H9 (cell line): ENCODE results near the gene DUSP7. TPM values are rescaled to one million over a fixed set of nuclear protein-coding genes. Genes with fewer than 3 reads are reported as not detected.

Source experiments
- DNase-seq: peaks from one replicate; pipeline ENCODE4 v3.0.0-alpha.2; 2017
- H2AFZ ChIP-seq: one replicate; pipeline ENCODE4 v1.6.1; 2013; ENCODE audit warnings: mild to moderate bottlenecking, low read length, control low read depth, moderate library complexity
- H2AK5ac ChIP-seq: 2 replicates; pipeline ENCODE4 v1.6.1; 2013; ENCODE audit warnings: low read length, control low read depth, mixed read lengths; ENCODE audit not compliant: insufficient read length
- H2BK120ac ChIP-seq: one replicate; pipeline ENCODE4 v1.6.1; 2013; ENCODE audit warnings: low read depth, mild to moderate bottlenecking, low read length, control low read depth, inconsistent platforms; ENCODE audit not compliant: poor library complexity, severe bottlenecking
- H2BK12ac ChIP-seq: 2 replicates; pipeline ENCODE4 v1.6.1; 2013; ENCODE audit warnings: low read length, control low read depth, mixed read lengths, low read depth; ENCODE audit not compliant: insufficient read length
- H2BK15ac ChIP-seq: 2 replicates; pipeline ENCODE4 v1.6.1; 2013; ENCODE audit warnings: low read depth, low read length, control low read depth
- H2BK20ac ChIP-seq: one replicate; pipeline ENCODE4 v1.6.1; 2013; ENCODE audit warnings: low read depth, mild to moderate bottlenecking, low read length, control low read depth, inconsistent platforms; ENCODE audit not compliant: poor library complexity, severe bottlenecking
- H2BK5ac ChIP-seq: 2 replicates; pipeline ENCODE4 v1.6.1; 2013; ENCODE audit warnings: low read length, control low read depth, mixed read lengths; ENCODE audit not compliant: insufficient read length
- H3K14ac ChIP-seq: 2 replicates; pipeline ENCODE4 v1.6.1; 2013; ENCODE audit warnings: low read length, control low read depth; ENCODE audit not compliant: insufficient read depth
- H3K18ac ChIP-seq: 2 replicates; pipeline ENCODE4 v1.6.1; 2013; ENCODE audit warnings: low read depth, mild to moderate bottlenecking, mixed read lengths, low read length, control low read depth; ENCODE audit not compliant: insufficient read length
- H3K23ac ChIP-seq: 2 replicates; pipeline ENCODE4 v1.6.1; 2013; ENCODE audit warnings: low read length, control low read depth, mixed read lengths, low read depth; ENCODE audit not compliant: insufficient read length
- H3K23me2 ChIP-seq: 2 replicates; pipeline ENCODE4 v1.6.1; 2013; ENCODE audit warnings: low read depth, mild to moderate bottlenecking, mixed read lengths, low read length, control low read depth; ENCODE audit not compliant: insufficient read length, poor library complexity, severe bottlenecking
- H3K27ac ChIP-seq: 2 replicates; pipeline ENCODE4 v1.5.1; 2013; ENCODE audit warnings: low read length, control low read depth, mixed read lengths, low read depth; ENCODE audit not compliant: insufficient read length
- H3K27me3 ChIP-seq: 2 replicates; pipeline ENCODE4 v1.6.1; 2013; ENCODE audit warnings: low read length, control low read depth, inconsistent platforms; ENCODE audit not compliant: insufficient read depth
- H3K4ac ChIP-seq: 2 replicates; pipeline ENCODE4 v1.6.1; 2013; ENCODE audit warnings: low read depth, mild to moderate bottlenecking, control low read depth, inconsistent platforms, low read length, moderate library complexity
- H3K4me1 ChIP-seq: 2 replicates; pipeline ENCODE4 v1.6.1; 2013; ENCODE audit warnings: low read length, control low read depth, inconsistent platforms; ENCODE audit not compliant: insufficient read depth
- H3K4me2 ChIP-seq: 2 replicates; pipeline ENCODE4 v1.6.1; 2013; ENCODE audit warnings: low read length, control low read depth, mixed read lengths; ENCODE audit not compliant: insufficient read length, insufficient read depth
- H3K56ac ChIP-seq: 2 replicates; pipeline ENCODE4 v1.6.1; 2013; ENCODE audit warnings: low read depth, mild to moderate bottlenecking, mixed read lengths, low read length, control low read depth; ENCODE audit not compliant: insufficient read length
- H3K79me1 ChIP-seq: 2 replicates; pipeline ENCODE4 v1.6.1; 2013; ENCODE audit warnings: low read depth, mild to moderate bottlenecking, moderate library complexity, low read length, control low read depth, inconsistent platforms; ENCODE audit not compliant: insufficient read depth, poor library complexity, severe bottlenecking
- H3K79me2 ChIP-seq: 2 replicates; pipeline ENCODE4 v1.6.1; 2013; ENCODE audit warnings: low read length, control low read depth, inconsistent platforms; ENCODE audit not compliant: insufficient read depth
- H3K9ac ChIP-seq: 2 replicates; pipeline ENCODE4 v1.6.1; 2013; ENCODE audit warnings: low read length, control low read depth, mixed read lengths; ENCODE audit not compliant: insufficient read length; ENCODE audit errors: extremely low read depth
- H3K9me3 ChIP-seq: one replicate; pipeline ENCODE4 v1.6.1; 2013; ENCODE audit warnings: low read depth, low read length, inconsistent platforms; ENCODE audit not compliant: control insufficient read depth
- H3T11ph ChIP-seq: one replicate; pipeline ENCODE4 v1.6.1; 2013; ENCODE audit warnings: mild to moderate bottlenecking, low read length, control low read depth, inconsistent platforms
- H4K20me1 ChIP-seq: one replicate; pipeline ENCODE4 v1.6.1; 2013; ENCODE audit not compliant: control insufficient read depth, insufficient read length, insufficient read depth
- H4K5ac ChIP-seq: 2 replicates; pipeline ENCODE4 v1.6.1; 2013; ENCODE audit warnings: low read depth, mild to moderate bottlenecking, mixed read lengths, low read length, control low read depth; ENCODE audit not compliant: insufficient read length
- H4K8ac ChIP-seq: replicated peaks from 2 replicates; pipeline ENCODE4 v1.6.1; 2013; ENCODE audit warnings: low read length, control low read depth, mixed read lengths, low read depth; ENCODE audit not compliant: insufficient read length
- H4K91ac ChIP-seq: 2 replicates; pipeline ENCODE4 v1.6.1; 2013; ENCODE audit warnings: low read depth, mild to moderate bottlenecking, moderate library complexity, mixed read lengths, low read length, control low read depth; ENCODE audit not compliant: insufficient read length
- H3K27ac Mint-ChIP-seq, 3 experiments: 2 replicates in 2 of 3; 3 replicates in 1 of 3; pipeline ENCODE4 v1.8.0; 2020 to 2021; ENCODE audit warnings: mixed read lengths in 3 of 3, mild to moderate bottlenecking in 1 of 3, moderate library complexity in 1 of 3
- H3K27me3 Mint-ChIP-seq: 2 replicates; pipeline ENCODE4 v1.8.0; 2021; ENCODE audit warnings: low read depth, mild to moderate bottlenecking, moderate library complexity, mixed read lengths
- H3K36me3 Mint-ChIP-seq, 3 experiments: 2 replicates in 2 of 3; 3 replicates in 1 of 3; pipeline ENCODE4 v1.8.0; 2020 to 2021; ENCODE audit warnings: low read depth in 3 of 3, mixed read lengths in 3 of 3; ENCODE audit not compliant: insufficient read depth in 1 of 3
- H3K4me1 Mint-ChIP-seq, 2 experiments: 2 replicates each; pipeline ENCODE4 v1.8.0; 2020; ENCODE audit warnings: mixed read lengths in 2 of 2
- H3K4me3 Mint-ChIP-seq, 2 experiments: 2 replicates in 1 of 2; 3 replicates in 1 of 2; pipeline ENCODE4 v1.8.0; 2020 to 2021; ENCODE audit warnings: mild to moderate bottlenecking in 2 of 2, mixed read lengths in 2 of 2, moderate library complexity in 1 of 2
- H3K9me3 Mint-ChIP-seq, 2 experiments: 2 replicates in 1 of 2; 3 replicates in 1 of 2; pipeline ENCODE4 v1.8.0; 2020; ENCODE audit warnings: mild to moderate bottlenecking in 2 of 2, mixed read lengths in 2 of 2, moderate library complexity in 1 of 2
- CTCF ChIP-seq: fragments of 200-600 bp; sonication (generic); conservative IDR thresholded peaks from 3 replicates; pipeline ENCODE4 v1.8.0; 2021; ENCODE audit warnings: antibody characterized with exemption, mild to moderate bottlenecking
- WGBS: extraction: QIAGEN DNeasy Blood & Tissue Kit; methylation state at CpG from one replicate; pipeline ENCODE4 v1.1.7; 2013; ENCODE audit warnings: missing lambda C conversion rate, low lambda C conversion rate, mixed read lengths; ENCODE audit not compliant: insufficient read length; ENCODE audit errors: extremely low coverage; 5-methylcytosine and 5-hydroxymethylcytosine counted together
- long read RNA-seq: library from polyadenylated mRNA; unstranded; transcript quantifications from one replicate; pipeline ENCODE4 v2.0.0, GENCODE V29; 2020
- total RNA-seq: library from RNA; stranded (reverse); gene quantifications from 2 replicates; pipeline ENCODE4 v1.2.1, GENCODE V29; 2021

DUSP7 gene
- 23.5 and 24.0 TPM in 2 replicates for total RNA-seq
- long read RNA-seq, partial matches to known transcripts, result 9 of 11 reads
- long read RNA-seq, other reads (novel, unspliced or antisense), result 1 of 11 reads

GRCh38 chr3:52056521-52056967, at the start of gene DUSP7:
DUSP7 (minus strand) TSS chr3:52056571; CDS start chr3:52056366, 205 bp downstream.
- peak within 1 kb of the TSS; percentile 32; the same call in 1 of the 2 replicates for H3K14ac ChIP-seq
- H3K18ac ChIP-seq, result peak within 1 kb of the TSS; percentile 23
- H3K4me3 Mint-ChIP-seq, result peak within 1 kb of the TSS; percentile 77 to 94
- H3K79me2 ChIP-seq, result no peaks in the 10 kb centered on the region
- DNase-seq, result peak; percentile 58
- H2BK15ac ChIP-seq, result no peak within 1 kb of the TSS
- no peak within 1 kb of the TSS for H3T11ph ChIP-seq
- H4K20me1 ChIP-seq, result no peaks in the 10 kb centered on the region
- H2AFZ ChIP-seq, result no peak within 1 kb of the TSS
- no peaks in the 10 kb centered on the region for H3K79me1 ChIP-seq
- WGBS, result no CpG with 5 or more reads among the region's 51 CpGs
- H3K9me3 ChIP-seq, result no peaks in the 10 kb centered on the region
- no peak within 1 kb of the TSS for H3K9ac ChIP-seq
- no peak within 1 kb of the TSS for H4K5ac ChIP-seq
- H3K56ac ChIP-seq, result no peak within 1 kb of the TSS
- no peak for TF ChIP-seq CTCF
- peak within 1 kb of the TSS; percentile 77 to 91 (median 78); a peak in 6 of 7 replicates for H3K27ac Mint-ChIP-seq
- peaks cover 15 to 28% of the 10 kb centered on the region in 2 experiments for H3K4me1 Mint-ChIP-seq
- no peak within 1 kb of the TSS for H3K27ac ChIP-seq
- no peaks in the 10 kb centered on the region; the same call in 1 of the 2 replicates for H3K27me3 ChIP-seq
- no peak within 1 kb of the TSS for H4K8ac ChIP-seq
- no peak within 1 kb of the TSS for H2BK12ac ChIP-seq
- H3K27me3 Mint-ChIP-seq, result peaks cover 24% of the 10 kb centered on the region
- no peak within 1 kb of the TSS for H4K91ac ChIP-seq
- H3K23me2 ChIP-seq, result peaks cover 13% of the 10 kb centered on the region
- no peak within 1 kb of the TSS for H2BK120ac ChIP-seq
- no peak within 1 kb of the TSS for H2BK20ac ChIP-seq
- H3K4me1 ChIP-seq, result peaks cover 5% of the 10 kb centered on the region; the same call in 1 of the 2 replicates
- peaks cover 6 to 20% (median 15%) of the 10 kb centered on the region in 3 experiments; a peak in 6 of 7 replicates for H3K36me3 Mint-ChIP-seq
- no peak within 1 kb of the TSS for H3K23ac ChIP-seq
- H3K4ac ChIP-seq, result no peak within 1 kb of the TSS
- no peak within 1 kb of the TSS for H2AK5ac ChIP-seq
- peak within 1 kb of the TSS; percentile 74 for H3K4me2 ChIP-seq
- H3K9me3 Mint-ChIP-seq, result no peaks in the 10 kb centered on the region
- no peak within 1 kb of the TSS for H2BK5ac ChIP-seq
